ENCODE results near the gene PTCSC3. TPM values are rescaled to one million over a fixed set of nuclear protein-coding genes. Genes with fewer than 3 reads are reported as not detected.
"Not testable (repeated sequence)": the region's sequence is repeated elsewhere in the genome, so short reads cannot be mapped to it uniquely, and the experiment has no call there.

The PTCSC3 gene
- total RNA-seq, 2 experiments from 2014 or later, result not detected

GRCh38 chr14:36163451-36163850 is 13.1 kb downstream of the PTCSC3 start:
- intact Hi-C loops (cut with micrococcal nuclease), result no loop called here
- H3K27me3 Mint-ChIP-seq, result peaks cover 2% of the 10 kb centered on the region
- DNase-seq, result no peak
- H3K36me3 Mint-ChIP-seq, result no peaks in the 10 kb centered on the region
- ChIA-PET CTCF (no interaction called here), POLR2A (no interaction called here)
- no peaks in the 10 kb centered on the region for H3K9me3 Mint-ChIP-seq
- no peak overlapping the region for H3K27ac Mint-ChIP-seq
- no peaks in the 10 kb centered on the region for H3K4me1 Mint-ChIP-seq (ENCODE audit: low read depth)
- no peak overlapping the region for H3K4me3 Mint-ChIP-seq

- no peaks in the 10 kb centered on the region for H3K9me3 Mint-ChIP-seq
Observed at GRCh38 chr14:36162267-36162666, 14.3 kb downstream of the PTCSC3 start.

GRCh38 chr14:36161776-36162175 is 14.7 kb downstream of the PTCSC3 start:
- DNase-seq, result no peak
- peaks cover 2% of the 10 kb centered on the region for H3K27me3 Mint-ChIP-seq
- H3K4me1 Mint-ChIP-seq (ENCODE audit: low read depth), result no peaks in the 10 kb centered on the region
- H3K4me3 Mint-ChIP-seq, result no peak overlapping the region
- ChIA-PET POLR2A (no interaction called here), CTCF (no interaction called here)
- no peak overlapping the region for H3K27ac Mint-ChIP-seq
- H3K36me3 Mint-ChIP-seq, result no peaks in the 10 kb centered on the region
- intact Hi-C loops (cut with micrococcal nuclease), result no loop called here
- H3K9me3 Mint-ChIP-seq, result no peaks in the 10 kb centered on the region

More at GRCh38 chr14:36162267-36162666, 14.3 kb downstream of the PTCSC3 start:
- no peaks in the 10 kb centered on the region for H3K4me1 Mint-ChIP-seq (ENCODE audit: low read depth)
- intact Hi-C loops (cut with micrococcal nuclease), result no loop called here
- peaks cover 2% of the 10 kb centered on the region for H3K27me3 Mint-ChIP-seq
- no peak for DNase-seq
- no peak overlapping the region for H3K27ac Mint-ChIP-seq
- H3K36me3 Mint-ChIP-seq, result no peaks in the 10 kb centered on the region
- H3K4me3 Mint-ChIP-seq, result no peak overlapping the region
- POLR2A ChIA-PET, result no interaction called here
- CTCF ChIA-PET, result no interaction called here

- POLR2A ChIA-PET, result no interaction called here
Observed at GRCh38 chr14:36151335-36151734, 25.2 kb downstream of the PTCSC3 start.

GRCh38 chr14:36134038-36134437 is 42.5 kb downstream of the PTCSC3 start:
- H3K27ac Mint-ChIP-seq, result no peak overlapping the region
- ChIA-PET CTCF (no interaction called here), POLR2A (no interaction called here)
- H3K4me3 Mint-ChIP-seq, result no peak overlapping the region
- no peaks in the 10 kb centered on the region for H3K9me3 Mint-ChIP-seq
- no peaks in the 10 kb centered on the region for H3K36me3 Mint-ChIP-seq
- intact Hi-C loops (cut with micrococcal nuclease), result no loop called here
- no peaks in the 10 kb centered on the region for H3K4me1 Mint-ChIP-seq (ENCODE audit: low read depth)
- no peak for DNase-seq
- no peaks in the 10 kb centered on the region for H3K27me3 Mint-ChIP-seq

More at GRCh38 chr14:36151335-36151734, 25.2 kb downstream of the PTCSC3 start:
- DNase-seq, result no peak
- H3K4me1 Mint-ChIP-seq (ENCODE audit: low read depth), result no peaks in the 10 kb centered on the region
- intact Hi-C loops (cut with micrococcal nuclease), result no loop called here
- CTCF ChIA-PET, result no interaction called here
- no peak overlapping the region for H3K4me3 Mint-ChIP-seq
- peaks cover 11% of the 10 kb centered on the region for H3K9me3 Mint-ChIP-seq
- H3K27me3 Mint-ChIP-seq, result peaks cover 2% of the 10 kb centered on the region
- no peaks in the 10 kb centered on the region for H3K36me3 Mint-ChIP-seq
- no peak overlapping the region for H3K27ac Mint-ChIP-seq

- Mint-ChIP-seq H3K4me1 (ENCODE audit: low read depth) (no peaks in the 10 kb centered on the region), H3K9me3 (no peaks in the 10 kb centered on the region), H3K27me3 (no peaks in the 10 kb centered on the region)
Observed at GRCh38 chr14:36132826-36133225, 43.7 kb downstream of the PTCSC3 start.

GRCh38 chr14:36130186-36130585 is 46.3 kb downstream of the PTCSC3 start:
- intact Hi-C loops (cut with micrococcal nuclease), result no loop called here
- no peaks in the 10 kb centered on the region for H3K4me1 Mint-ChIP-seq (ENCODE audit: low read depth)
- no peak overlapping the region for H3K4me3 Mint-ChIP-seq
- ChIA-PET CTCF (interaction anchor here (1.3 kb wide), 1 partner anchor 243 kb away, joined by 4 read pairs; no protein-coding TSS in a partner anchor), POLR2A (no interaction called here)
- no peak for DNase-seq
- no peaks in the 10 kb centered on the region for H3K36me3 Mint-ChIP-seq
- H3K27me3 Mint-ChIP-seq, result no peaks in the 10 kb centered on the region
- H3K9me3 Mint-ChIP-seq, result no peaks in the 10 kb centered on the region
- no peak overlapping the region for H3K27ac Mint-ChIP-seq

More at GRCh38 chr14:36132826-36133225, 43.7 kb downstream of the PTCSC3 start:
- H3K27ac Mint-ChIP-seq, result no peak overlapping the region
- intact Hi-C loops (cut with micrococcal nuclease), result no loop called here
- DNase-seq, result no peak
- POLR2A ChIA-PET, result no interaction called here
- CTCF ChIA-PET, result no interaction called here
- no peak overlapping the region for H3K4me3 Mint-ChIP-seq
- no peaks in the 10 kb centered on the region for H3K36me3 Mint-ChIP-seq

- intact Hi-C loops (cut with micrococcal nuclease), result no loop called here
- Mint-ChIP-seq H3K4me3 (no peak overlapping the region), H3K9me3 (no peaks in the 10 kb centered on the region), H3K27ac (no peak overlapping the region), H3K27me3 (no peaks in the 10 kb centered on the region), H3K4me1 (ENCODE audit: low read depth) (no peaks in the 10 kb centered on the region), H3K36me3 (no peaks in the 10 kb centered on the region)
- ChIA-PET POLR2A (no interaction called here), CTCF (interaction anchor here (1.3 kb wide), 1 partner anchor 244 kb away, joined by 4 read pairs; no protein-coding TSS in a partner anchor)
- DNase-seq, result no peak
Observed at GRCh38 chr14:36129181-36129580, 47.3 kb downstream of the PTCSC3 start.

- intact Hi-C loops (cut with micrococcal nuclease), result no loop called here
- H3K4me1 Mint-ChIP-seq (ENCODE audit: low read depth), result no peaks in the 10 kb centered on the region
- H3K4me3 Mint-ChIP-seq, result no peak overlapping the region
- ChIA-PET CTCF (no interaction called here), POLR2A (no interaction called here)
- no peaks in the 10 kb centered on the region for H3K9me3 Mint-ChIP-seq
- no peaks in the 10 kb centered on the region for H3K36me3 Mint-ChIP-seq
- peaks cover 9% of the 10 kb centered on the region for H3K27me3 Mint-ChIP-seq
- no peak overlapping the region for H3K27ac Mint-ChIP-seq
- DNase-seq, result no peak
Observed at GRCh38 chr14:36113341-36113740, 63.2 kb downstream of the PTCSC3 start.

- POLR2A ChIA-PET, result no interaction called here
- Mint-ChIP-seq H3K36me3 (no peaks in the 10 kb centered on the region), H3K4me3 (no peak overlapping the region), H3K4me1 (ENCODE audit: low read depth) (no peaks in the 10 kb centered on the region), H3K27me3 (peaks cover 13% of the 10 kb centered on the region), H3K9me3 (no peaks in the 10 kb centered on the region), H3K27ac (no peak overlapping the region)
- CTCF ChIA-PET, result no interaction called here
- intact Hi-C loops (cut with micrococcal nuclease), result no loop called here
- no peak for DNase-seq
Observed at GRCh38 chr14:36111822-36112583, 64.5 kb downstream of the PTCSC3 start.

- POLR2A ChIA-PET, result no interaction called here
- Mint-ChIP-seq H3K27ac (no peak overlapping the region), H3K36me3 (no peaks in the 10 kb centered on the region), H3K4me1 (ENCODE audit: low read depth) (no peaks in the 10 kb centered on the region), H3K27me3 (peaks cover 16% of the 10 kb centered on the region), H3K4me3 (no peak overlapping the region), H3K9me3 (no peaks in the 10 kb centered on the region)
- no peak for DNase-seq
- CTCF ChIA-PET, result interaction anchor here (0.9 to 1.5 kb wide), 3 partner anchors 34 to 450 kb away, joined by 3 to 6 read pairs (median 4); no protein-coding TSS in a partner anchor
- intact Hi-C loops (cut with micrococcal nuclease), result no loop called here
Observed at GRCh38 chr14:36105401-36105800, 71.1 kb downstream of the PTCSC3 start.

GRCh38 chr14:36104258-36104657 is 72.3 kb downstream of the PTCSC3 start:
- CTCF ChIA-PET; H3K4me3 Mint-ChIP-seq; intact Hi-C loops (cut with micrococcal nuclease); H3K27ac Mint-ChIP-seq; POLR2A ChIA-PET; H3K36me3 Mint-ChIP-seq; H3K9me3 Mint-ChIP-seq; H3K4me1 Mint-ChIP-seq (ENCODE audit: low read depth); DNase-seq: not testable (repeated sequence)
- H3K27me3 Mint-ChIP-seq, result peaks cover 13% of the 10 kb centered on the region

- peaks cover 14% of the 10 kb centered on the region for H3K27me3 Mint-ChIP-seq
- no peak for DNase-seq
- ChIA-PET POLR2A (no interaction called here), CTCF (interaction anchor here (0.8 kb wide), 1 partner anchor 30 kb away, joined by 3 read pairs; no protein-coding TSS in a partner anchor)
- H3K36me3 Mint-ChIP-seq, result no peaks in the 10 kb centered on the region
- H3K4me1 Mint-ChIP-seq (ENCODE audit: low read depth), result no peaks in the 10 kb centered on the region
- intact Hi-C loops (cut with micrococcal nuclease), result no loop called here
- no peak overlapping the region for H3K4me3 Mint-ChIP-seq
- H3K9me3 Mint-ChIP-seq, result no peaks in the 10 kb centered on the region
- no peak overlapping the region for H3K27ac Mint-ChIP-seq
Observed at GRCh38 chr14:36099619-36100018, 76.9 kb downstream of the PTCSC3 start.

Measured in activated CD4-positive, alpha-beta memory T cell treated with anti-CD3 and anti-CD28 coated beads for 36 hours (primary cell).